ENCODE results near the gene DCUN1D3.
"Not testable (repeated sequence)": the region's sequence is repeated elsewhere in the genome, so short reads cannot be mapped to it uniquely, and the experiment has no call there.

Gene DCUN1D3

GRCh38 chr16:20864376-20864775 lies 35.8 kb downstream of the DCUN1D3 start:
- not testable (repeated sequence) for H3K36me3 ChIP-seq (ENCODE audit: control insufficient read depth, insufficient read depth, low read length); H3K4me3 ChIP-seq (ENCODE audit: low read length); H3K27me3 ChIP-seq (ENCODE audit: control insufficient read depth, insufficient read depth, low read length); H3K27ac ChIP-seq (ENCODE audit: low read depth, low read length); H3K9ac ChIP-seq (ENCODE audit: low read length)
- peaks cover 40% of the 10 kb centered on the region for H3K4me1 ChIP-seq (ENCODE audit: control insufficient read depth, insufficient read depth, low read length)

GRCh38 chr16:20862162-20862960 lies 37.8 kb downstream of the DCUN1D3 start:
- Histone ChIP-seq H3K4me3 (ENCODE audit: low read length) (no peak overlapping the region), H3K27ac (ENCODE audit: low read depth, low read length) (no peak overlapping the region), H3K4me1 (ENCODE audit: control insufficient read depth, insufficient read depth, low read length) (peaks cover 22% of the 10 kb centered on the region), H3K27me3 (ENCODE audit: control insufficient read depth, insufficient read depth, low read length) (no peaks in the 10 kb centered on the region), H3K9ac (ENCODE audit: low read length) (no peak overlapping the region), H3K36me3 (ENCODE audit: control insufficient read depth, insufficient read depth, low read length) (no peaks in the 10 kb centered on the region)

- not testable (repeated sequence) for H3K36me3 ChIP-seq (ENCODE audit: control insufficient read depth, insufficient read depth, low read length); H3K4me1 ChIP-seq (ENCODE audit: control insufficient read depth, insufficient read depth, low read length); H3K27me3 ChIP-seq (ENCODE audit: control insufficient read depth, insufficient read depth, low read length); H3K27ac ChIP-seq (ENCODE audit: low read depth, low read length); H3K4me3 ChIP-seq (ENCODE audit: low read length); H3K9ac ChIP-seq (ENCODE audit: low read length)
These were observed 39.2 kb downstream of the DCUN1D3 start for GRCh38 chr16:20860995-20861394.

GRCh38 chr16:20860361-20860760 lies 39.8 kb downstream of the DCUN1D3 start:
- Histone ChIP-seq H3K27me3 (ENCODE audit: control insufficient read depth, insufficient read depth, low read length) (no peaks in the 10 kb centered on the region), H3K4me3 (ENCODE audit: low read length) (no peak overlapping the region), H3K36me3 (ENCODE audit: control insufficient read depth, insufficient read depth, low read length) (no peaks in the 10 kb centered on the region), H3K9ac (ENCODE audit: low read length) (no peak overlapping the region), H3K4me1 (ENCODE audit: control insufficient read depth, insufficient read depth, low read length) (peaks cover 2% of the 10 kb centered on the region), H3K27ac (ENCODE audit: low read depth, low read length) (no peak overlapping the region)

GRCh38 chr16:20859699-20860098 lies 40.5 kb downstream of the DCUN1D3 start:
- H3K36me3 ChIP-seq (ENCODE audit: control insufficient read depth, insufficient read depth, low read length), result no peaks in the 10 kb centered on the region
- H3K27ac ChIP-seq (ENCODE audit: low read depth, low read length), result no peak overlapping the region
- H3K4me3 ChIP-seq (ENCODE audit: low read length), result no peak overlapping the region
- no peaks in the 10 kb centered on the region for H3K27me3 ChIP-seq (ENCODE audit: control insufficient read depth, insufficient read depth, low read length)
- no peak overlapping the region for H3K9ac ChIP-seq (ENCODE audit: low read length)
- H3K4me1 ChIP-seq (ENCODE audit: control insufficient read depth, insufficient read depth, low read length), result no peaks in the 10 kb centered on the region

GRCh38 chr16:20859229-20859628 lies 40.9 kb downstream of the DCUN1D3 start:
- H3K27ac ChIP-seq (ENCODE audit: low read depth, low read length), result no peak overlapping the region
- H3K4me1 ChIP-seq (ENCODE audit: control insufficient read depth, insufficient read depth, low read length), result no peaks in the 10 kb centered on the region
- H3K27me3 ChIP-seq (ENCODE audit: control insufficient read depth, insufficient read depth, low read length), result no peaks in the 10 kb centered on the region
- H3K4me3 ChIP-seq (ENCODE audit: low read length), result no peak overlapping the region
- no peak overlapping the region for H3K9ac ChIP-seq (ENCODE audit: low read length)
- H3K36me3 ChIP-seq (ENCODE audit: control insufficient read depth, insufficient read depth, low read length), result no peaks in the 10 kb centered on the region

GRCh38 chr16:20857281-20857680 lies 42.9 kb downstream of the DCUN1D3 start:
- H3K36me3 ChIP-seq (ENCODE audit: control insufficient read depth, insufficient read depth, low read length), result no peaks in the 10 kb centered on the region
- H3K27me3 ChIP-seq (ENCODE audit: control insufficient read depth, insufficient read depth, low read length), result no peaks in the 10 kb centered on the region
- no peak overlapping the region for H3K9ac ChIP-seq (ENCODE audit: low read length)
- H3K4me1 ChIP-seq (ENCODE audit: control insufficient read depth, insufficient read depth, low read length), result no peaks in the 10 kb centered on the region
- H3K27ac ChIP-seq (ENCODE audit: low read depth, low read length), result no peak overlapping the region
- H3K4me3 ChIP-seq (ENCODE audit: low read length), result no peak overlapping the region

GRCh38 chr16:20854963-20855362 lies 45.2 kb downstream of the DCUN1D3 start:
- no peak overlapping the region for H3K9ac ChIP-seq (ENCODE audit: low read length)
- H3K36me3 ChIP-seq (ENCODE audit: control insufficient read depth, insufficient read depth, low read length), result no peaks in the 10 kb centered on the region
- H3K4me1 ChIP-seq (ENCODE audit: control insufficient read depth, insufficient read depth, low read length), result peaks cover 19% of the 10 kb centered on the region
- H3K27ac ChIP-seq (ENCODE audit: low read depth, low read length), result no peak overlapping the region
- H3K27me3 ChIP-seq (ENCODE audit: control insufficient read depth, insufficient read depth, low read length), result no peaks in the 10 kb centered on the region
- no peak overlapping the region for H3K4me3 ChIP-seq (ENCODE audit: low read length)

- peaks cover 19% of the 10 kb centered on the region for H3K4me1 ChIP-seq (ENCODE audit: control insufficient read depth, insufficient read depth, low read length)
- no peak overlapping the region for H3K27ac ChIP-seq (ENCODE audit: low read depth, low read length)
- H3K27me3 ChIP-seq (ENCODE audit: control insufficient read depth, insufficient read depth, low read length), result no peaks in the 10 kb centered on the region
- no peak overlapping the region for H3K9ac ChIP-seq (ENCODE audit: low read length)
- no peak overlapping the region for H3K4me3 ChIP-seq (ENCODE audit: low read length)
- no peaks in the 10 kb centered on the region for H3K36me3 ChIP-seq (ENCODE audit: control insufficient read depth, insufficient read depth, low read length)
These were observed 46.1 kb downstream of the DCUN1D3 start for GRCh38 chr16:20853981-20854620.

- no peak overlapping the region for H3K9ac ChIP-seq (ENCODE audit: low read length)
- H3K4me1 ChIP-seq (ENCODE audit: control insufficient read depth, insufficient read depth, low read length), result peaks cover 19% of the 10 kb centered on the region
- no peaks in the 10 kb centered on the region for H3K36me3 ChIP-seq (ENCODE audit: control insufficient read depth, insufficient read depth, low read length)
- no peaks in the 10 kb centered on the region for H3K27me3 ChIP-seq (ENCODE audit: control insufficient read depth, insufficient read depth, low read length)
- H3K27ac ChIP-seq (ENCODE audit: low read depth, low read length), result no peak overlapping the region
- H3K4me3 ChIP-seq (ENCODE audit: low read length), result no peak overlapping the region
These were observed 47.0 kb downstream of the DCUN1D3 start for GRCh38 chr16:20853143-20853542.

- no peak overlapping the region for H3K4me3 ChIP-seq (ENCODE audit: low read length)
- peak overlapping the region; percentile 5 for H3K9ac ChIP-seq (ENCODE audit: low read length)
- no peaks in the 10 kb centered on the region for H3K36me3 ChIP-seq (ENCODE audit: control insufficient read depth, insufficient read depth, low read length)
- H3K27me3 ChIP-seq (ENCODE audit: control insufficient read depth, insufficient read depth, low read length), result no peaks in the 10 kb centered on the region
- H3K4me1 ChIP-seq (ENCODE audit: control insufficient read depth, insufficient read depth, low read length), result peaks cover 19% of the 10 kb centered on the region
- H3K27ac ChIP-seq (ENCODE audit: low read depth, low read length), result peak overlapping the region; percentile 70
These were observed 48.6 kb downstream of the DCUN1D3 start for GRCh38 chr16:20851601-20852000.

GRCh38 chr16:20850981-20851380 lies 49.2 kb downstream of the DCUN1D3 start:
- no peak overlapping the region for H3K4me3 ChIP-seq (ENCODE audit: low read length)
- H3K4me1 ChIP-seq (ENCODE audit: control insufficient read depth, insufficient read depth, low read length), result peaks cover 19% of the 10 kb centered on the region
- H3K27ac ChIP-seq (ENCODE audit: low read depth, low read length), result peak overlapping the region; percentile 70
- H3K9ac ChIP-seq (ENCODE audit: low read length), result no peak overlapping the region
- H3K27me3 ChIP-seq (ENCODE audit: control insufficient read depth, insufficient read depth, low read length), result no peaks in the 10 kb centered on the region
- no peaks in the 10 kb centered on the region for H3K36me3 ChIP-seq (ENCODE audit: control insufficient read depth, insufficient read depth, low read length)
